ENCODE results near the gene MPV17L.
"Not testable (repeated sequence)": the region's sequence is repeated elsewhere in the genome, so short reads cannot be mapped to it uniquely, and the experiment has no call there.

Gene MPV17L

GRCh38 chr16:15446901-15447300 is 51.3 kb downstream of the MPV17L start:
- H3K27me3 ChIP-seq (ENCODE audit: control insufficient read depth, insufficient read depth, low read length), result no peaks in the 10 kb centered on the region
- peaks cover 12% of the 10 kb centered on the region for H3K79me2 ChIP-seq
- no peak overlapping the region for H3K9ac ChIP-seq
- H2AFZ ChIP-seq, result no peak overlapping the region
- H3K9me3 ChIP-seq (ENCODE audit: control insufficient read depth, low read length), result no peaks in the 10 kb centered on the region
- no peaks in the 10 kb centered on the region for H3K36me3 ChIP-seq (ENCODE audit: control insufficient read depth, insufficient read depth, low read length)
- peaks cover 1% of the 10 kb centered on the region for H3K4me1 ChIP-seq
- H3K27ac ChIP-seq, result no peak overlapping the region
- no peak for TF ChIP-seq CTCF (IDR thresholded peaks at IDR 0.05)
- H3K4me2 ChIP-seq (ENCODE audit: low read length), result no peak overlapping the region
- no peak overlapping the region for H3K4me3 ChIP-seq (ENCODE audit: low read depth, low read length)

GRCh38 chr16:15450624-15451023 is 55.1 kb downstream of the MPV17L start:
- no peak overlapping the region for H3K27ac ChIP-seq

GRCh38 chr16:15451098-15451731 is 55.7 kb downstream of the MPV17L start:
- Histone ChIP-seq H3K27ac (no peak overlapping the region), H3K4me2 (ENCODE audit: low read length) (no peak overlapping the region), H3K36me3 (ENCODE audit: control insufficient read depth, insufficient read depth, low read length) (no peaks in the 10 kb centered on the region), H3K9me3 (ENCODE audit: control insufficient read depth, low read length) (no peaks in the 10 kb centered on the region), H3K79me2 (peaks cover 11% of the 10 kb centered on the region), H3K27me3 (ENCODE audit: control insufficient read depth, insufficient read depth, low read length) (no peaks in the 10 kb centered on the region), H3K4me3 (ENCODE audit: low read depth, low read length) (no peak overlapping the region), H3K4me1 (peaks cover 9% of the 10 kb centered on the region), H3K9ac (no peak overlapping the region), H2AFZ (no peak overlapping the region)
- TF ChIP-seq CTCF (IDR thresholded peaks at IDR 0.05), result no peak

More at GRCh38 chr16:15450624-15451023, 55.1 kb downstream of the MPV17L start:
- no peak overlapping the region for H3K9ac ChIP-seq
- no peaks in the 10 kb centered on the region for H3K9me3 ChIP-seq (ENCODE audit: control insufficient read depth, low read length)
- H3K27me3 ChIP-seq (ENCODE audit: control insufficient read depth, insufficient read depth, low read length), result no peaks in the 10 kb centered on the region
- H3K79me2 ChIP-seq, result peaks cover 13% of the 10 kb centered on the region
- no peak overlapping the region for H2AFZ ChIP-seq
- no peaks in the 10 kb centered on the region for H3K36me3 ChIP-seq (ENCODE audit: control insufficient read depth, insufficient read depth, low read length)
- H3K4me2 ChIP-seq (ENCODE audit: low read length), result no peak overlapping the region
- H3K4me3 ChIP-seq (ENCODE audit: low read depth, low read length), result no peak overlapping the region
- peaks cover 9% of the 10 kb centered on the region for H3K4me1 ChIP-seq
- TF ChIP-seq CTCF (IDR thresholded peaks at IDR 0.05), result no peak

GRCh38 chr16:15452246-15452855 is 56.8 kb downstream of the MPV17L start:
- Histone ChIP-seq H3K4me1 (peaks cover 9% of the 10 kb centered on the region), H3K27me3 (ENCODE audit: control insufficient read depth, insufficient read depth, low read length) (no peaks in the 10 kb centered on the region), H3K79me2 (peaks cover 7% of the 10 kb centered on the region), H2AFZ (peak overlapping the region; percentile 77), H3K4me3 (ENCODE audit: low read depth, low read length) (no peak overlapping the region), H3K9me3 (ENCODE audit: control insufficient read depth, low read length) (no peaks in the 10 kb centered on the region), H3K27ac (peak overlapping the region; percentile 57), H3K4me2 (ENCODE audit: low read length) (peak overlapping the region; percentile 63), H3K36me3 (ENCODE audit: control insufficient read depth, insufficient read depth, low read length) (no peaks in the 10 kb centered on the region), H3K9ac (no peak overlapping the region)
- no peak for TF ChIP-seq CTCF (IDR thresholded peaks at IDR 0.05)

- H3K4me1 ChIP-seq; H3K4me3 ChIP-seq (ENCODE audit: low read depth, low read length); H3K9ac ChIP-seq; H3K27ac ChIP-seq; H3K36me3 ChIP-seq (ENCODE audit: control insufficient read depth, insufficient read depth, low read length); H3K27me3 ChIP-seq (ENCODE audit: control insufficient read depth, insufficient read depth, low read length); H2AFZ ChIP-seq; H3K9me3 ChIP-seq (ENCODE audit: control insufficient read depth, low read length); H3K4me2 ChIP-seq (ENCODE audit: low read length); H3K79me2 ChIP-seq: not testable (repeated sequence)
Measured at GRCh38 chr16:15453296-15453695, 57.7 kb downstream of the MPV17L start.

- not testable (repeated sequence) for H3K27me3 ChIP-seq (ENCODE audit: control insufficient read depth, insufficient read depth, low read length); H3K36me3 ChIP-seq (ENCODE audit: control insufficient read depth, insufficient read depth, low read length); H3K27ac ChIP-seq; H3K9ac ChIP-seq; H3K9me3 ChIP-seq (ENCODE audit: control insufficient read depth, low read length); H2AFZ ChIP-seq; H3K4me3 ChIP-seq (ENCODE audit: low read depth, low read length); H3K79me2 ChIP-seq; H3K4me2 ChIP-seq (ENCODE audit: low read length); H3K4me1 ChIP-seq
Measured at GRCh38 chr16:15454933-15455332, 59.4 kb downstream of the MPV17L start.
